Stimulated activated CD8-positive, alpha-beta memory T cell treated with anti-CD3 and anti-CD28 coated beads, Interleukin-12 subunit alpha, Interleukin-12 subunit beta, amount 100 ng/mL, for 1 hour (primary cell): ENCODE measurements around the gene TCF12.

Experiments used
- DNase-seq: peaks from one replicate; pipeline ENCODE4 v3.0.0-alpha.2; 2020; ENCODE audit warnings: low read depth

TCF12 gene

GRCh38 chr15:56918046-56918938 lies at the start of gene TCF12:
TSS of gene TCF12 (plus strand) at chr15:56918644. CDS start at chr15:56919914, 1,270 bp downstream.
- peak; percentile 80 for DNase-seq

GRCh38 chr15:56869573-56869972 lies 48.9 kb upstream of the TCF12 start:
- DNase-seq, result no peak

GRCh38 chr15:56871185-56871584 lies 47.3 kb upstream of the TCF12 start:
- no peak for DNase-seq

GRCh38 chr15:56871867-56872266 lies 46.6 kb upstream of the TCF12 start:
- DNase-seq, result no peak

GRCh38 chr15:56877255-56877970 lies 41.0 kb upstream of the TCF12 start:
- DNase-seq, result no peak

- DNase-seq, result no peak
Observed at GRCh38 chr15:56879502-56879901, 38.9 kb upstream of the TCF12 start.

- no peak for DNase-seq
Observed at GRCh38 chr15:56883088-56883487, 35.4 kb upstream of the TCF12 start.

GRCh38 chr15:56886363-56886931 lies 32.0 kb upstream of the TCF12 start:
- DNase-seq, result no peak

GRCh38 chr15:56886932-56887781 lies 31.3 kb upstream of the TCF12 start:
- DNase-seq, result peak; percentile 47

- no peak for DNase-seq
Observed at GRCh38 chr15:56887782-56888438, 30.5 kb upstream of the TCF12 start.

GRCh38 chr15:56890038-56890437 lies 28.4 kb upstream of the TCF12 start:
- DNase-seq, result no peak

- no peak for DNase-seq
Observed at GRCh38 chr15:56891852-56892440, 26.5 kb upstream of the TCF12 start.

GRCh38 chr15:56892659-56893363 lies 25.6 kb upstream of the TCF12 start:
- DNase-seq, result no peak

- DNase-seq, result no peak
Observed at GRCh38 chr15:56893364-56893678, 25.1 kb upstream of the TCF12 start.

GRCh38 chr15:56894601-56895000 lies 23.8 kb upstream of the TCF12 start:
- no peak for DNase-seq

GRCh38 chr15:56901931-56902330 lies 16.5 kb upstream of the TCF12 start:
- no peak for DNase-seq

GRCh38 chr15:56906766-56907165 lies 11.7 kb upstream of the TCF12 start:
- no peak for DNase-seq

GRCh38 chr15:56910801-56911200 lies 7.6 kb upstream of the TCF12 start:
- DNase-seq, result no peak

- DNase-seq, result no peak
Observed at GRCh38 chr15:56913241-56913640, 5.2 kb upstream of the TCF12 start.

- DNase-seq, result no peak
Observed at GRCh38 chr15:56913670-56914069, 4.8 kb upstream of the TCF12 start.

GRCh38 chr15:56915888-56916287 lies 2.6 kb upstream of the TCF12 start:
- DNase-seq, result no peak
